SK-N-SH treated with all-trans-retinoic acid at 6 μM for 48 hours (cell line): ENCODE results near the gene ZNF219.

Experiments used
- ATAC-seq: fragments of 200-7000 bp; cut with Tn5 transposase; 3 replicates; pipeline ENCODE4 v1.9.1; 2020; ENCODE audit warnings: mild to moderate bottlenecking, moderate library complexity
- ARNTL ChIP-seq: fragments of 450-650 bp; formaldehyde crosslinking; IDR thresholded peaks from 2 replicates; pipeline ENCODE4 v1.5.0; 2020; ENCODE audit warnings: low read depth, mild to moderate bottlenecking, moderate library complexity, borderline replicate concordance
- BACH2 ChIP-seq: fragments of 250-450 bp; sonication (Bioruptor Pico); IDR thresholded peaks from 2 replicates; pipeline ENCODE4 v1.9.0; 2021; ENCODE audit warnings: mild to moderate bottlenecking, borderline replicate concordance
- CSDC2 ChIP-seq: fragments of 250-450 bp; sonication (Bioruptor Pico); IDR thresholded peaks from 2 replicates; pipeline ENCODE4 v1.5.0; 2020; ENCODE audit warnings: mild to moderate bottlenecking, moderate library complexity
- ESRRG ChIP-seq: fragments of 250-450 bp; sonication (Bioruptor Pico); IDR thresholded peaks from 2 replicates; pipeline ENCODE4 v1.6.1; 2021; ENCODE audit warnings: mild to moderate bottlenecking
- GLIS3 ChIP-seq: fragments of 250-450 bp; sonication (Bioruptor Pico); IDR thresholded peaks from 2 replicates; pipeline ENCODE4 v1.5.0; 2020; ENCODE audit warnings: mild to moderate bottlenecking, moderate library complexity
- ISL1 ChIP-seq: fragments of 250-450 bp; sonication (Bioruptor Pico); IDR thresholded peaks from 2 replicates; pipeline ENCODE4 v2.1.2; 2022; ENCODE audit warnings: mild to moderate bottlenecking, moderate library complexity
- OSR1 ChIP-seq: fragments of 250-450 bp; sonication (Bioruptor Pico); IDR thresholded peaks from 2 replicates; pipeline ENCODE4 v1.8.0; 2022; ENCODE audit warnings: moderate library complexity, mild to moderate bottlenecking, inconsistent platforms
- PPARA ChIP-seq: fragments of 250-450 bp; sonication (Bioruptor Pico); IDR thresholded peaks from 2 replicates; pipeline ENCODE4 v1.5.0; 2020; ENCODE audit warnings: mild to moderate bottlenecking, borderline replicate concordance
- RARB ChIP-seq: fragments of 250-450 bp; sonication (Bioruptor Pico); IDR thresholded peaks from 2 replicates; pipeline ENCODE4 v1.8.0; 2021; ENCODE audit warnings: mild to moderate bottlenecking, moderate library complexity
- SNAI2 ChIP-seq: fragments of 250-450 bp; sonication (Bioruptor Pico); IDR thresholded peaks from 2 replicates; pipeline ENCODE4 v1.5.0; 2020; ENCODE audit warnings: mild to moderate bottlenecking, moderate library complexity
- TCF4 ChIP-seq: fragments of 250-450 bp; sonication (Bioruptor Pico); IDR thresholded peaks from 2 replicates; pipeline ENCODE4 v1.8.0; 2021; ENCODE audit warnings: mild to moderate bottlenecking, moderate library complexity, borderline replicate concordance
- ZC3H10 ChIP-seq: fragments of 250-450 bp; sonication (Bioruptor Pico); IDR thresholded peaks from 2 replicates; pipeline ENCODE4 v1.5.1; 2021; ENCODE audit warnings: mild to moderate bottlenecking, moderate library complexity
- ZFP3 ChIP-seq: fragments of 250-450 bp; sonication (Bioruptor Pico); IDR thresholded peaks from 2 replicates; pipeline ENCODE4 v1.5.0; 2020; ENCODE audit warnings: mild to moderate bottlenecking, moderate library complexity
- ZFP30 ChIP-seq: fragments of 450-650 bp; formaldehyde crosslinking; IDR thresholded peaks from 2 replicates; pipeline ENCODE4 v1.5.0; 2022; ENCODE audit warnings: mild to moderate bottlenecking, moderate library complexity
- ZNF565 ChIP-seq: fragments of 450-650 bp; formaldehyde crosslinking; conservative IDR thresholded peaks from 2 replicates; pipeline ENCODE4 v1.5.0; 2020; ENCODE audit warnings: low read depth, mild to moderate bottlenecking, moderate library complexity
- ZNF8 ChIP-seq: fragments of 450-650 bp; formaldehyde crosslinking; IDR thresholded peaks from 2 replicates; pipeline ENCODE4 v1.5.0; 2020; ENCODE audit warnings: mild to moderate bottlenecking, moderate library complexity
- TF ChIP-seq, protein P1 (sequence below): fragments of 250-450 bp; sonication (Bioruptor Pico); IDR thresholded peaks from 2 replicates; pipeline ENCODE4 v1.5.0; 2020; ENCODE audit warnings: mild to moderate bottlenecking, moderate library complexity
- TF ChIP-seq, protein P2 (sequence below): fragments of 250-450 bp; sonication (Bioruptor Pico); IDR thresholded peaks from 2 replicates; pipeline ENCODE4 v1.8.0; 2020; ENCODE audit warnings: mild to moderate bottlenecking, moderate library complexity, borderline replicate concordance
- TF ChIP-seq, protein P3 (sequence below): fragments of 250-450 bp; sonication (Bioruptor Pico); IDR thresholded peaks from 2 replicates; pipeline ENCODE4 v1.5.1; 2020; ENCODE audit warnings: low read depth, mild to moderate bottlenecking, moderate library complexity
- TF ChIP-seq, protein P4 (sequence below): fragments of 250-450 bp; sonication (Bioruptor Pico); IDR thresholded peaks from 2 replicates; pipeline ENCODE4 v1.5.1; 2021; ENCODE audit warnings: mild to moderate bottlenecking, moderate library complexity
- TF ChIP-seq, protein P5 (sequence below): fragments of 250-450 bp; sonication (Bioruptor Pico); IDR thresholded peaks from 2 replicates; pipeline ENCODE4 v1.8.0; 2021; ENCODE audit warnings: low read depth, mild to moderate bottlenecking, moderate library complexity, borderline replicate concordance

Gene ZNF219

DNA sequence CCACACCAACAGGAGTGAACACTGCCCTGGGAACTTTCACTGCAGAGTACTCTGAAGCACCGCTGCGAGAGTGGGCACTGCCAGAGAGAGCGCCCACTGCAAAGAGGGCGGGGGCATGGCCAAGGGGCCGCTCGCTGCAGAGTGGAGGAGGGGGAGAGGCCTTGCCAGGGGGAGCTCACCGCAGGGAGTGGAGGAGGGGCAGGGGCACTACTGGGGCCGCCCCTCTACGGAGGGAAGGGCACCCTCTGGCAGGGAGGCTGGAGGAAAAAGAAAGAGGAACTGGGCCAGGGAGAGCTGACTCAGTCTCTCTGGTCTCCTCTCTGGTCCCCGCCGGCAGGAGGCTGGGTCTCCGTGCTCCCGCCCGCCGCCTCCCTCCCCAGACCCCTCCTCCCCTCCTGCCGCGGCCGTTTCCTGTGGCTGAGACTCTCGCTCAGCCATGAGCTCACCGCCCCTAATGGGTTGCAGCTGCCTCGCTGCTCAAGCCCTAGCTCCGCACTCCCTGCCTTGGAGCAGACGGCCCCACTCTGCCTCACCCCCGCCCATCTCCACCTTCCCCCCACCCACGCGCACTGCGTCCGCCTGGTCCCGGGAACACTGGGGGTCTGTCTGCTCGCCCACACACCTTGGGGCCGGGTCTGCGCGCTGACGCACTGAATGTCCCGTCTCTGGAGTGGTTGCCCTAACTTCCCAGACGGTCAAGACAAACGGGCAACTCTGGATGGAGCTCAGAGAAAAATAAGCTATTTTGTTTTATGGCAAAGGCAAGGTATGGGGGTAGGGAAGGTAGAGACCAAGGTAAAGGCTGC is 27.0 kb downstream of the ZNF219 start:
- TF ChIP-seq ZNF565 (CRISPR knock-in tag) (no peak), TCF4 (CRISPR knock-in tag) (peak; percentile 42; the same call in 1 of the 2 replicates), OSR1 (CRISPR knock-in tag) (no peak)
- ATAC-seq = peak; percentile 87

DNA sequence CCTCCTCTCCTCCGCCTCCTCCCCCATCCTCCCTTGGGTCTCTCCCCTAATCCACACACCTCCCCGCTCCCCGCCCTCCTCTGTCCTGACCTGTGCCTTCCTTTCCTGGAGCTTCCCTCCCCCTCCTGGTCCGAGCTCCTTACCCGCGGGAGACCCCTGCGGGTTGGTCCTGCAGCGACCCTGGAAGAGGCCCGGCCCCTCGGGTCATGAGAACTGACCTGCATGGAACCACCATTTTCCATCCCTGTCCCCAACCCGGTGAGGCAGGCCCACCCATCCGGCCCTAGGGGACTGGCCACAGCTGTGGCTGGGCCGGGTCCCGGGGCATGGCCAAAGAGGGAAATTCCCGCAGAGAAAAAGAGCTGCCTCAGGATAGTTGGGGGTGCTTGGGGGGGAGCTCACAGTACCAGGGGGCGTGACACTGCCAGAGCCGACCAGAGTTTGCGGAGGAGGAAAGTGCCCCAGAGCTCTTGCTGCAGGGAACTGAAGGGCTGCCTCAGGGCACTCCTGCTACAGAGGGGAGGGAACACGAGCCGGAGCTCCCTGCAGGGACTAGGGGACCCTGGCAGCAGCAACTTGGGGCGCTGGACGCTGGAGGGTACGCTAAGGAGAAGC is 27.7 kb downstream of the ZNF219 start:
- peak; percentile 34 for ATAC-seq
- TF ChIP-seq, protein P1, sequence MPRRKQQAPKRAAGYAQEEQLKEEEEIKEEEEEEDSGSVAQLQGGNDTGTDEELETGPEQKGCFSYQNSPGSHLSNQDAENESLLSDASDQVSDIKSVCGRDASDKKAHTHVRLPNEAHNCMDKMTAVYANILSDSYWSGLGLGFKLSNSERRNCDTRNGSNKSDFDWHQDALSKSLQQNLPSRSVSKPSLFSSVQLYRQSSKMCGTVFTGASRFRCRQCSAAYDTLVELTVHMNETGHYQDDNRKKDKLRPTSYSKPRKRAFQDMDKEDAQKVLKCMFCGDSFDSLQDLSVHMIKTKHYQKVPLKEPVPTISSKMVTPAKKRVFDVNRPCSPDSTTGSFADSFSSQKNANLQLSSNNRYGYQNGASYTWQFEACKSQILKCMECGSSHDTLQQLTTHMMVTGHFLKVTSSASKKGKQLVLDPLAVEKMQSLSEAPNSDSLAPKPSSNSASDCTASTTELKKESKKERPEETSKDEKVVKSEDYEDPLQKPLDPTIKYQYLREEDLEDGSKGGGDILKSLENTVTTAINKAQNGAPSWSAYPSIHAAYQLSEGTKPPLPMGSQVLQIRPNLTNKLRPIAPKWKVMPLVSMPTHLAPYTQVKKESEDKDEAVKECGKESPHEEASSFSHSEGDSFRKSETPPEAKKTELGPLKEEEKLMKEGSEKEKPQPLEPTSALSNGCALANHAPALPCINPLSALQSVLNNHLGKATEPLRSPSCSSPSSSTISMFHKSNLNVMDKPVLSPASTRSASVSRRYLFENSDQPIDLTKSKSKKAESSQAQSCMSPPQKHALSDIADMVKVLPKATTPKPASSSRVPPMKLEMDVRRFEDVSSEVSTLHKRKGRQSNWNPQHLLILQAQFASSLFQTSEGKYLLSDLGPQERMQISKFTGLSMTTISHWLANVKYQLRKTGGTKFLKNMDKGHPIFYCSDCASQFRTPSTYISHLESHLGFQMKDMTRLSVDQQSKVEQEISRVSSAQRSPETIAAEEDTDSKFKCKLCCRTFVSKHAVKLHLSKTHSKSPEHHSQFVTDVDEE (CRISPR knock-in tag) = no peak
- TF ChIP-seq, protein P2, sequence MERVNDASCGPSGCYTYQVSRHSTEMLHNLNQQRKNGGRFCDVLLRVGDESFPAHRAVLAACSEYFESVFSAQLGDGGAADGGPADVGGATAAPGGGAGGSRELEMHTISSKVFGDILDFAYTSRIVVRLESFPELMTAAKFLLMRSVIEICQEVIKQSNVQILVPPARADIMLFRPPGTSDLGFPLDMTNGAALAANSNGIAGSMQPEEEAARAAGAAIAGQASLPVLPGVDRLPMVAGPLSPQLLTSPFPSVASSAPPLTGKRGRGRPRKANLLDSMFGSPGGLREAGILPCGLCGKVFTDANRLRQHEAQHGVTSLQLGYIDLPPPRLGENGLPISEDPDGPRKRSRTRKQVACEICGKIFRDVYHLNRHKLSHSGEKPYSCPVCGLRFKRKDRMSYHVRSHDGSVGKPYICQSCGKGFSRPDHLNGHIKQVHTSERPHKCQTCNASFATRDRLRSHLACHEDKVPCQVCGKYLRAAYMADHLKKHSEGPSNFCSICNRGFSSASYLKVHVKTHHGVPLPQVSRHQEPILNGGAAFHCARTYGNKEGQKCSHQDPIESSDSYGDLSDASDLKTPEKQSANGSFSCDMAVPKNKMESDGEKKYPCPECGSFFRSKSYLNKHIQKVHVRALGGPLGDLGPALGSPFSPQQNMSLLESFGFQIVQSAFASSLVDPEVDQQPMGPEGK = no peak
- TF ChIP-seq ISL1 (no peak), ZFP3 (CRISPR knock-in tag) (no peak), TCF4 (CRISPR knock-in tag) (no peak), ZNF565 (CRISPR knock-in tag) (no peak), BACH2 (CRISPR knock-in tag) (no peak), PPARA (CRISPR knock-in tag) (no peak), SNAI2 (no peak), GLIS3 (no peak), ARNTL (no peak), ZFP30 (CRISPR knock-in tag) (no peak), ZNF8 (CRISPR knock-in tag) (no peak), CSDC2 (CRISPR knock-in tag) (no peak)
- TF ChIP-seq, protein P3, sequence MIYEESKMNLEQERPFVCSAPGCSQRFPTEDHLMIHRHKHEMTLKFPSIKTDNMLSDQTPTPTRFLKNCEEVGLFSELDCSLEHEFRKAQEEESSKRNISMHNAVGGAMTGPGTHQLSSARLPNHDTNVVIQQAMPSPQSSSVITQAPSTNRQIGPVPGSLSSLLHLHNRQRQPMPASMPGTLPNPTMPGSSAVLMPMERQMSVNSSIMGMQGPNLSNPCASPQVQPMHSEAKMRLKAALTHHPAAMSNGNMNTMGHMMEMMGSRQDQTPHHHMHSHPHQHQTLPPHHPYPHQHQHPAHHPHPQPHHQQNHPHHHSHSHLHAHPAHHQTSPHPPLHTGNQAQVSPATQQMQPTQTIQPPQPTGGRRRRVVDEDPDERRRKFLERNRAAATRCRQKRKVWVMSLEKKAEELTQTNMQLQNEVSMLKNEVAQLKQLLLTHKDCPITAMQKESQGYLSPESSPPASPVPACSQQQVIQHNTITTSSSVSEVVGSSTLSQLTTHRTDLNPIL = no peak
- TF ChIP-seq, protein P4, sequence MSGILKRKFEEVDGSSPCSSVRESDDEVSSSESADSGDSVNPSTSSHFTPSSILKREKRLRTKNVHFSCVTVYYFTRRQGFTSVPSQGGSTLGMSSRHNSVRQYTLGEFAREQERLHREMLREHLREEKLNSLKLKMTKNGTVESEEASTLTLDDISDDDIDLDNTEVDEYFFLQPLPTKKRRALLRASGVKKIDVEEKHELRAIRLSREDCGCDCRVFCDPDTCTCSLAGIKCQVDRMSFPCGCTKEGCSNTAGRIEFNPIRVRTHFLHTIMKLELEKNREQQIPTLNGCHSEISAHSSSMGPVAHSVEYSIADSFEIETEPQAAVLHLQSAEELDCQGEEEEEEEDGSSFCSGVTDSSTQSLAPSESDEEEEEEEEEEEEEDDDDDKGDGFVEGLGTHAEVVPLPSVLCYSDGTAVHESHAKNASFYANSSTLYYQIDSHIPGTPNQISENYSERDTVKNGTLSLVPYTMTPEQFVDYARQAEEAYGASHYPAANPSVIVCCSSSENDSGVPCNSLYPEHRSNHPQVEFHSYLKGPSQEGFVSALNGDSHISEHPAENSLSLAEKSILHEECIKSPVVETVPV (CRISPR knock-in tag) = no peak
- TF ChIP-seq, protein P5, sequence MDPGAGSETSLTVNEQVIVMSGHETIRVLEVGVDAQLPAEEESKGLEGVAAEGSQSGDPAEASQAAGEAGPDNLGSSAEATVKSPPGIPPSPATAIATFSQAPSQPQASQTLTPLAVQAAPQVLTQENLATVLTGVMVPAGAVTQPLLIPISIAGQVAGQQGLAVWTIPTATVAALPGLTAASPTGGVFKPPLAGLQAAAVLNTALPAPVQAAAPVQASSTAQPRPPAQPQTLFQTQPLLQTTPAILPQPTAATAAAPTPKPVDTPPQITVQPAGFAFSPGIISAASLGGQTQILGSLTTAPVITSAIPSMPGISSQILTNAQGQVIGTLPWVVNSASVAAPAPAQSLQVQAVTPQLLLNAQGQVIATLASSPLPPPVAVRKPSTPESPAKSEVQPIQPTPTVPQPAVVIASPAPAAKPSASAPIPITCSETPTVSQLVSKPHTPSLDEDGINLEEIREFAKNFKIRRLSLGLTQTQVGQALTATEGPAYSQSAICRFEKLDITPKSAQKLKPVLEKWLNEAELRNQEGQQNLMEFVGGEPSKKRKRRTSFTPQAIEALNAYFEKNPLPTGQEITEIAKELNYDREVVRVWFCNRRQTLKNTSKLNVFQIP (CRISPR knock-in tag) = no peak

DNA sequence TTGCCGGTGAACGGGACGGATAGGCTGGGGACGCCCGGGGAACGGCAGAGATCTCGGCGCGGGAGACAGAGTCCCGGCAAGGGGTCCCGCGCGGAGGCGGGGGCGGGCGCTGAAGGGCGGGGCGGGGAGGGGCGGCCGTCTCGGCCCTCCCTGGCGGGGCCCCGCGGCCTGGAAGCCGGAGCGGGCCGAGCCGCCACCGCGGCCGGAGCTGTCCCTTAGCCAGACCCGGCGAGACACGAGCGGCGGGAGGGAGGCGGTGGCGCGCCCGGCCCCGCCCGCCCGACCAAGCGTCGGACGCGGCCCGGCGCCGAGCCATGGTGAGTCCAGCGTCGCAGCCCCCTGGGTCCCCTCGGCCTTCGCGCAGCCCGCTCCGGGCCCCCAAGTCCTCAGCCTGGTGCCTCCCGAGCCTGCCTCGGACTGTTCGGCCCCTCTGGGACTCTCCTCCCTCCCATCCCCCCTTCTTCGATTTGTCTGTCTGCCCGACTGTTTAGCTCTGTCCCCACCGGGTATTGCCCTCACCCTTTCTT is 28.3 kb downstream of the ZNF219 start, which contains the start of gene ARHGEF40:
TSS of gene ARHGEF40 (plus strand) at position 222 of the 527 bp plus-strand sequence. CDS start at position 315, 93 bp downstream.
- ATAC-seq = peak; percentile 23
- TF ChIP-seq, protein P2 = no peak
- no peak for TF ChIP-seq ISL1
- no peak for TF ChIP-seq ZNF565 (CRISPR knock-in tag)
- TF ChIP-seq, protein P3 = no peak
- TF ChIP-seq PPARA (CRISPR knock-in tag) = no peak
- TF ChIP-seq ZFP30 (CRISPR knock-in tag) = no peak
- TF ChIP-seq ESRRG (CRISPR knock-in tag) = no peak
- TF ChIP-seq SNAI2 = no peak
- no peak for TF ChIP-seq ZC3H10
- TF ChIP-seq, protein P4 (CRISPR knock-in tag) = no peak
- no peak for TF ChIP-seq RARB (CRISPR knock-in tag)
- no peak for TF ChIP-seq OSR1 (CRISPR knock-in tag)
- no peak for TF ChIP-seq ZFP3 (CRISPR knock-in tag)
- no peak for TF ChIP-seq CSDC2 (CRISPR knock-in tag)
